K562 (cell line): ENCODE results near the gene P4HTM. TPM values are rescaled to one million over a fixed set of nuclear protein-coding genes. Genes with fewer than 3 reads are reported as not detected.
A peak's percentile ranks its signal among the peaks of the same experiment; 100 is the strongest.

Experiments
- C11orf30 ChIP-seq: fragments of 450-650 bp; IDR thresholded peaks from 2 replicates; pipeline ENCODE4 v1.6.1; 2016; ENCODE audit warnings: low read depth, mild to moderate bottlenecking
- CHD1 ChIP-seq: fragments of 200-600 bp; sonication (generic); IDR thresholded peaks from one replicate; pipeline ENCODE4 v1.6.1; 2012; ENCODE audit warnings: mild to moderate bottlenecking, moderate library complexity, low read length, inconsistent platforms
- E2F3 ChIP-seq: fragments of 250-450 bp; sonication (Bioruptor Pico); IDR thresholded peaks from 2 replicates; pipeline ENCODE4 v1.4.0; 2020; ENCODE audit warnings: mild to moderate bottlenecking
- EGR1 ChIP-seq: fragments of 450-650 bp; conservative IDR thresholded peaks from 2 replicates; pipeline ENCODE4 v1.6.1; 2017; ENCODE audit warnings: mild to moderate bottlenecking
- HMGN3 ChIP-seq: IDR thresholded peaks from 2 replicates; pipeline ENCODE4 v1.6.1; 2011; ENCODE audit warnings: borderline replicate concordance, low read depth, mild to moderate bottlenecking, mixed read lengths, low read length; ENCODE audit not compliant: insufficient read length; ENCODE audit errors: extremely low read depth
- HOXB6 ChIP-seq: fragments of 250-450 bp; sonication (Bioruptor Pico); IDR thresholded peaks from 2 replicates; pipeline ENCODE4 v1.5.1; 2022; ENCODE audit warnings: mild to moderate bottlenecking, borderline replicate concordance
- MYNN ChIP-seq, 2 experiments: sonication (generic); formaldehyde crosslinking in 1 of 2; IDR thresholded peaks; 2 replicates each; pipeline versions ENCODE4 v1.5.0 to v1.6.1; 2016 to 2020; ENCODE audit warnings: antibody characterized with exemption in 1 of 2, missing genetic modification reagents in 1 of 2
- SRF ChIP-seq, 2 experiments: fragments of 250-450, 450-650 bp in 1 of 2; sonication (Bioruptor Pico) in 1 of 2; sonication (generic) in 1 of 2; formaldehyde crosslinking; IDR thresholded peaks; 2 replicates each; pipeline versions ENCODE4 v1.5.0 to v1.5.1; 2020 to 2022; ENCODE audit warnings: mild to moderate bottlenecking in 1 of 2, missing genetic modification reagents in 1 of 2
- XRCC5 ChIP-seq: fragments of 200-400 bp; formaldehyde crosslinking; IDR thresholded peaks from 2 replicates; pipeline ENCODE4 v1.6.1; 2017; ENCODE audit warnings: low read depth, mild to moderate bottlenecking, low read length
- ZSCAN29 ChIP-seq: fragments of 450-650 bp; IDR thresholded peaks from 2 replicates; pipeline ENCODE4 v1.6.1; 2017
- polyA plus RNA-seq, 8 experiments: library from polyadenylated mRNA; depleted of rRNA in 4 of 8; stranded (reverse) in 5 of 8; unstranded in 3 of 8; fragments of >200 nt; fragmentation: Nextera tagmentation in 2 of 8; fragmentation: Illumina TruSeq in 1 of 8; extraction: Ambion mirVana in 2 of 8; extraction: Trizol in 1 of 8; gene quantifications; 2 replicates each; pipeline versions ENCODE4 v1.2.1 to v1.2.3, GENCODE V29; 2011 to 2014; ENCODE audit warnings: inconsistent platforms in 1 of 8, missing spikeins in 1 of 8
- total RNA-seq, 7 experiments: library from RNA; depleted of rRNA in 6 of 7; stranded (reverse); fragments of >200 nt in 6 of 7; fragmentation: Illumina TruSeq in 2 of 7; extraction: Trizol in 2 of 7; gene quantifications; 2 replicates each; pipeline versions ENCODE4 v1.2.1 to v1.2.3, GENCODE V29; 2011 to 2021; ENCODE audit warnings: low replicate concordance in 1 of 7
- TF ChIP-seq, protein P1 (sequence below): fragments of 450-650 bp; formaldehyde crosslinking; IDR thresholded peaks from 2 replicates; pipeline ENCODE4 v1.4.0; 2020; ENCODE audit warnings: mild to moderate bottlenecking, moderate library complexity
- TF ChIP-seq, protein P2 (sequence below): sonication (generic); IDR thresholded peaks from 2 replicates; pipeline ENCODE4 v1.6.1; 2016
- TF ChIP-seq, protein P3 (sequence below), 2 experiments: fragments of 450-650 bp; formaldehyde crosslinking in 1 of 2; IDR thresholded peaks; 2 replicates each; pipeline versions ENCODE4 v1.4.0 to v1.6.1; 2014 to 2020; ENCODE audit warnings: mild to moderate bottlenecking in 2 of 2, borderline replicate concordance in 1 of 2, low read depth in 1 of 2

Gene P4HTM
- total and polyA plus RNA-seq, 9 of the 15 experiments (the other 6 are each of a cell fraction or from before 2014, with no cell fraction given): 0.09 to 0.66 (median 0.25) TPM; not detected in 2

DNA sequence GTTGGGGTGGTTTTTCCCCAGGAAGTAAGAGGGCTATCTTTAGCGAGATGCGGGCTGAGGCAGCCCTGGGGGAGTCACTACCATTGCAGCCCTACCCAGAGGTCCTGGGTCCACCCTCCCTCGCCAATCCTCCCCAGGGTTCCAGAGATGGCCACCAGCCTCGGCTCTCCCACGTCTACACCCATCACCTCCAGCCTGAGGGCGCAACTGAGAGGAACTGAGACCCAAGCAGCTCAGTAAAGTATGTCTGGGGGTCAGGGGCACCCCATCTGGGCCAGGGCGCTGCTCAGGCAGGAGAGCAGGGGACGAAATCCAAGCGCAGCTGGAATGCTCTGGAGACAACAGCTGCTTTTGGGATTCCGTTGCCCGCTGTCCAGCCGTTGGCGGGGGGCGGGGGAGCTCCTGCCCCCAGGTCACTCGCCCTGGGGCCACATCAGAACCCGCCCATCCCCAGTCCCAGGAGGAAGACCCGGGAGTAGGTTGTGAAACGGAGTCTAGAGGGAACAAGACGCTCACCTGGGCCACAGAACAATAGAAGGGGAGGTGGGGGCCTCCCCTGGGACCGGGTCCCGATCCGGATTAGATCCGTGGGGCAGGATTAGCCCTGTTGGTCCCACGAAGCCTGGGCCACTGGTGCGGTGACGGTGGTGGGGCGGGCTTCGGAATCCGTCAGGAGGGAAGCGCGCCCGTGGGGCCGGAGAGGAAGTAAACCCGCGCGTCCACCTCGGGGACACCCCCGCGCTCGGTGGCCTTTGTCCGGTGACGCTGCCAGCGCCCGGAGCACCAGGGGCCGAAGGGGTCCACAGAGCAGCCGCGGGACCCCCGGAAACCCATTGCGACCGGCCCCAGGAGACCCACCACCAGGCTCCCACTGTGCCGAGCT, 30.5 kb downstream of the P4HTM start (continued):
- TF ChIP-seq, protein P1, sequence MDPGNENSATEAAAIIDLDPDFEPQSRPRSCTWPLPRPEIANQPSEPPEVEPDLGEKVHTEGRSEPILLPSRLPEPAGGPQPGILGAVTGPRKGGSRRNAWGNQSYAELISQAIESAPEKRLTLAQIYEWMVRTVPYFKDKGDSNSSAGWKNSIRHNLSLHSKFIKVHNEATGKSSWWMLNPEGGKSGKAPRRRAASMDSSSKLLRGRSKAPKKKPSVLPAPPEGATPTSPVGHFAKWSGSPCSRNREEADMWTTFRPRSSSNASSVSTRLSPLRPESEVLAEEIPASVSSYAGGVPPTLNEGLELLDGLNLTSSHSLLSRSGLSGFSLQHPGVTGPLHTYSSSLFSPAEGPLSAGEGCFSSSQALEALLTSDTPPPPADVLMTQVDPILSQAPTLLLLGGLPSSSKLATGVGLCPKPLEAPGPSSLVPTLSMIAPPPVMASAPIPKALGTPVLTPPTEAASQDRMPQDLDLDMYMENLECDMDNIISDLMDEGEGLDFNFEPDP (CRISPR knock-in tag): 0 out of 2 replicates have a peak, but pooled peaks have one; percentile 36
- TF ChIP-seq HOXB6 (CRISPR knock-in tag): no peak
- TF ChIP-seq, protein P2, sequence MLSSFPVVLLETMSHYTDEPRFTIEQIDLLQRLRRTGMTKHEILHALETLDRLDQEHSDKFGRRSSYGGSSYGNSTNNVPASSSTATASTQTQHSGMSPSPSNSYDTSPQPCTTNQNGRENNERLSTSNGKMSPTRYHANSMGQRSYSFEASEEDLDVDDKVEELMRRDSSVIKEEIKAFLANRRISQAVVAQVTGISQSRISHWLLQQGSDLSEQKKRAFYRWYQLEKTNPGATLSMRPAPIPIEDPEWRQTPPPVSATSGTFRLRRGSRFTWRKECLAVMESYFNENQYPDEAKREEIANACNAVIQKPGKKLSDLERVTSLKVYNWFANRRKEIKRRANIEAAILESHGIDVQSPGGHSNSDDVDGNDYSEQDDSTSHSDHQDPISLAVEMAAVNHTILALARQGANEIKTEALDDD: no peak
- no peak for TF ChIP-seq C11orf30
- no peak for TF ChIP-seq MYNN (IDR thresholded peaks at IDR 0.05)
- TF ChIP-seq MYNN (CRISPR knock-in tag; IDR thresholded peaks at IDR 0.05): no peak
- peak; percentile 83 for TF ChIP-seq CHD1
- TF ChIP-seq EGR1: peak; percentile 31; the same call in 1 of the 2 replicates
- TF ChIP-seq, protein P3, sequence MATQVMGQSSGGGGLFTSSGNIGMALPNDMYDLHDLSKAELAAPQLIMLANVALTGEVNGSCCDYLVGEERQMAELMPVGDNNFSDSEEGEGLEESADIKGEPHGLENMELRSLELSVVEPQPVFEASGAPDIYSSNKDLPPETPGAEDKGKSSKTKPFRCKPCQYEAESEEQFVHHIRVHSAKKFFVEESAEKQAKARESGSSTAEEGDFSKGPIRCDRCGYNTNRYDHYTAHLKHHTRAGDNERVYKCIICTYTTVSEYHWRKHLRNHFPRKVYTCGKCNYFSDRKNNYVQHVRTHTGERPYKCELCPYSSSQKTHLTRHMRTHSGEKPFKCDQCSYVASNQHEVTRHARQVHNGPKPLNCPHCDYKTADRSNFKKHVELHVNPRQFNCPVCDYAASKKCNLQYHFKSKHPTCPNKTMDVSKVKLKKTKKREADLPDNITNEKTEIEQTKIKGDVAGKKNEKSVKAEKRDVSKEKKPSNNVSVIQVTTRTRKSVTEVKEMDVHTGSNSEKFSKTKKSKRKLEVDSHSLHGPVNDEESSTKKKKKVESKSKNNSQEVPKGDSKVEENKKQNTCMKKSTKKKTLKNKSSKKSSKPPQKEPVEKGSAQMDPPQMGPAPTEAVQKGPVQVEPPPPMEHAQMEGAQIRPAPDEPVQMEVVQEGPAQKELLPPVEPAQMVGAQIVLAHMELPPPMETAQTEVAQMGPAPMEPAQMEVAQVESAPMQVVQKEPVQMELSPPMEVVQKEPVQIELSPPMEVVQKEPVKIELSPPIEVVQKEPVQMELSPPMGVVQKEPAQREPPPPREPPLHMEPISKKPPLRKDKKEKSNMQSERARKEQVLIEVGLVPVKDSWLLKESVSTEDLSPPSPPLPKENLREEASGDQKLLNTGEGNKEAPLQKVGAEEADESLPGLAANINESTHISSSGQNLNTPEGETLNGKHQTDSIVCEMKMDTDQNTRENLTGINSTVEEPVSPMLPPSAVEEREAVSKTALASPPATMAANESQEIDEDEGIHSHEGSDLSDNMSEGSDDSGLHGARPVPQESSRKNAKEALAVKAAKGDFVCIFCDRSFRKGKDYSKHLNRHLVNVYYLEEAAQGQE (IDR thresholded peaks at IDR 0.05; ENCODE audit: borderline replicate concordance): 0 out of 2 replicates have a peak, but pooled peaks have one; percentile 9
- TF ChIP-seq, protein P3 (CRISPR knock-in tag; IDR thresholded peaks at IDR 0.05; ENCODE audit: low read depth): no peak
- peak; percentile 20 for TF ChIP-seq HMGN3
- TF ChIP-seq ZSCAN29: peak; percentile 23; the same call in 1 of the 2 replicates
- TF ChIP-seq E2F3: 0 out of 2 replicates have a peak, but pooled peaks have one; percentile 36
- no peak for TF ChIP-seq XRCC5
- no peak for TF ChIP-seq SRF (CRISPR knock-in tag; IDR thresholded peaks at IDR 0.05)
